Osteocyte (in vitro differentiated cells): ENCODE results near the gene NRROS. TPM values are rescaled to one million over a fixed set of nuclear protein-coding genes. Genes with fewer than 3 reads are reported as not detected.

Source experiments
- DNase-seq: peaks from one replicate; pipeline ENCODE4 v3.0.0; 2021; ENCODE audit warnings: mixed read lengths; ENCODE audit not compliant: unreplicated experiment; ENCODE audit errors: extremely low spot score
- H3K27ac Mint-ChIP-seq: one replicate; pipeline ENCODE4 v1.8.0; 2021; ENCODE audit warnings: mild to moderate bottlenecking, mixed read lengths; ENCODE audit not compliant: unreplicated experiment
- H3K27me3 Mint-ChIP-seq: one replicate; pipeline ENCODE4 v1.8.0; 2021; ENCODE audit warnings: mixed read lengths; ENCODE audit not compliant: unreplicated experiment
- H3K36me3 Mint-ChIP-seq: one replicate; pipeline ENCODE4 v1.8.0; 2021; ENCODE audit warnings: mixed read lengths; ENCODE audit not compliant: unreplicated experiment
- H3K4me1 Mint-ChIP-seq: one replicate; pipeline ENCODE4 v1.8.0; 2021; ENCODE audit warnings: mixed read lengths; ENCODE audit not compliant: unreplicated experiment
- H3K4me3 Mint-ChIP-seq: one replicate; pipeline ENCODE4 v1.8.0; 2021; ENCODE audit warnings: mild to moderate bottlenecking, moderate library complexity, mixed read lengths; ENCODE audit not compliant: unreplicated experiment
- H3K9me3 Mint-ChIP-seq: one replicate; pipeline ENCODE4 v1.8.0; 2021; ENCODE audit warnings: mixed read lengths; ENCODE audit not compliant: unreplicated experiment
- total RNA-seq: library from RNA; stranded (reverse); gene quantifications from 2 replicates; pipeline ENCODE4 v1.2.1, GENCODE V29; 2021
- TF ChIP-seq, protein P1 (sequence below): fragments of 200-600 bp; sonication (generic); IDR thresholded peaks from 2 replicates; pipeline ENCODE4 v1.5.0; 2021; ENCODE audit warnings: antibody characterized with exemption, mild to moderate bottlenecking, moderate library complexity

The NRROS gene
- total RNA-seq, 1 donor from 2014 or later: 0.13 TPM

DNA sequence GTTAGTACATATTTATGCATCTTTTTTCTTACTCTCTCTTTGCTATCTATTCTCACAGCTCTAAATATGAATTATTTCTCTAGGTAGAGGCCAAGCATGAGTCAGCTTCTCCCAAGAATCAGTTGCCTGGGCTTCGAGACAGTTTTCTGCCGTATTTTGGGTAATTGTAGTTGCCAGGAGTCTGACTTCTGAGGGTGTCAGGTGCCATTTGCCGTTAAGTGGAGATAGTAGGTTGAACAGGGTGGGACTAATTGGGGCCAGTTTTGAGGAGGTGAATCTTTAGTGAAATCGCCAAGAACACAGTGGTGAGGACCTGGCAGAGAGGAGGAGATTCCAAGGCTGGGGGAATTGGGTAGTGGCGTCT lies 7.8 kb upstream of the NRROS start:
- peaks cover 6% of the 10 kb centered on the region for H3K27me3 Mint-ChIP-seq
- no peak for DNase-seq

DNA sequence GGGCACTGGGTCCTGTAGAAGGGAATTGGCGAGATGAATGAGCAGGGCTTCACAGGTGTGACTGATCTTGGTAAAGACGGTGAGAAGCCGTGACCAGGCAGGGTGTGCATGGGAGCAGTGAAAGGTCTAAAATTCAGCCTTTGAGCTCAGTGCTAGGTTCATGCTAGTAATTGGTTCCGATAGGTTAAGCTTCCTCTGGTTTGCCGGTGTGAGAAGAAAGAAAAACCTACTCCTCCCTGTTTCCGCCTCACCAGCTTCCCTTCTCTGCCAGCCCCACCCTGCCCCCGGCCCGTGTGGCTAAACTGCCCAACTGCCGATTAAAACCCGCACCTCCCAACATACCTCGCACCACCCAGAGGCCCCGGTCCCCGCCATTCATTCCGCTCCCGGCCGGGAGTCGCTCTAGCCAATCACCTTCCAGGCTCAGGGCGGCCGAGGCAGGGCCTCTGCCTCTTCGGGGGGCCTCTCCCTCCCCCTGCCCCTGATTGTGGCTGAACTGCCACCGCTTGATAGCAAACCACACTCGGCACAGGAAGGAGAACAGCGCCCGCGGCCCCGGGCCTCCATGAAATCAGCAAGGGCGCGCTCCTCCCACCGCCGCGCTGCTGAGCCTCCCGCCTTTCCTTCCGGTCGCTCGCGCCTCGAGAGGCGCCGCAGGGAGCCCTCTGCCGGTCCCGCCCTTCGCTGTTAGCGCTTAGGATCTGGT lies 7.3 kb upstream of the NRROS start:
- Mint-ChIP-seq H3K27me3 (peaks cover 6% of the 10 kb centered on the region), H3K36me3 (peaks cover 3% of the 10 kb centered on the region), H3K9me3 (no peaks in the 10 kb centered on the region), H3K4me3 (peak overlapping the region; percentile 88), H3K27ac (peak overlapping the region; percentile 90), H3K4me1 (peaks cover 15% of the 10 kb centered on the region)
- TF ChIP-seq, protein P1, sequence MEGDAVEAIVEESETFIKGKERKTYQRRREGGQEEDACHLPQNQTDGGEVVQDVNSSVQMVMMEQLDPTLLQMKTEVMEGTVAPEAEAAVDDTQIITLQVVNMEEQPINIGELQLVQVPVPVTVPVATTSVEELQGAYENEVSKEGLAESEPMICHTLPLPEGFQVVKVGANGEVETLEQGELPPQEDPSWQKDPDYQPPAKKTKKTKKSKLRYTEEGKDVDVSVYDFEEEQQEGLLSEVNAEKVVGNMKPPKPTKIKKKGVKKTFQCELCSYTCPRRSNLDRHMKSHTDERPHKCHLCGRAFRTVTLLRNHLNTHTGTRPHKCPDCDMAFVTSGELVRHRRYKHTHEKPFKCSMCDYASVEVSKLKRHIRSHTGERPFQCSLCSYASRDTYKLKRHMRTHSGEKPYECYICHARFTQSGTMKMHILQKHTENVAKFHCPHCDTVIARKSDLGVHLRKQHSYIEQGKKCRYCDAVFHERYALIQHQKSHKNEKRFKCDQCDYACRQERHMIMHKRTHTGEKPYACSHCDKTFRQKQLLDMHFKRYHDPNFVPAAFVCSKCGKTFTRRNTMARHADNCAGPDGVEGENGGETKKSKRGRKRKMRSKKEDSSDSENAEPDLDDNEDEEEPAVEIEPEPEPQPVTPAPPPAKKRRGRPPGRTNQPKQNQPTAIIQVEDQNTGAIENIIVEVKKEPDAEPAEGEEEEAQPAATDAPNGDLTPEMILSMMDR: peak; percentile 25
- peak; percentile 88 for DNase-seq

More for the DNA sequence above, 7.8 kb upstream of the NRROS start:
- TF ChIP-seq, protein P1: no peak
- Mint-ChIP-seq H3K9me3 (no peaks in the 10 kb centered on the region), H3K36me3 (peaks cover 3% of the 10 kb centered on the region), H3K4me1 (peaks cover 15% of the 10 kb centered on the region), H3K27ac (peak overlapping the region; percentile 90), H3K4me3 (peak overlapping the region; percentile 88)

DNA sequence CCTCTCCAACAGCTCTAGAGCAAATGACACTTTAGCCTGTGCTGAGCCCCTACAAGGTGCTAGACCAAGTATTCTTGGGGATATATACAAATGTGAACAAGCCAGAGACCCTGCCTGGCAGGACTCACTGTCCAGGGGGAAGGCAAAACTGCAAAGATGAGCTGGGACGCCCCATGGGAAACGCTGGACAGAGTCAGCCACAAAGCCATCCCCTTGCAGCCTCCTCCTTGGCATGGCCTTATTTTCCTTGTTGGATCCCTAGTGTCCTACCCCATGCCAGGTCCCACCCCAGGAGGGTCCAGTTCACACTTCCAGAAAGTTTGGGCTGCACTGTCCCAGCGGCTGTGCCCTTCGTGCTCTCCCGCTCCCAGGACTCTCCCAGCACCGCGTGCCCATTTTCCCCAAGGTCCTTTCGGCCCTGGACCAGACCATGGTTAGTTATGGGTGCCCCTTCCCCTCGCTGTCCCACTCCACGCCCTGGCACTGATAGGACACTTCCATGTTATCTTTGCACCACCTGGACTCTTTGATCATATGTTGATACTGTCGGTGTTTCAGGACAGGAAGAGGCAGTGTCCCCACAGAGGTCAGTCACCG lies 5.8 kb upstream of the NRROS start:
- DNase-seq: no peak
- no peak overlapping the region for H3K27ac Mint-ChIP-seq
- peaks cover 15% of the 10 kb centered on the region for H3K27me3 Mint-ChIP-seq
- TF ChIP-seq, protein P1: no peak
- H3K36me3 Mint-ChIP-seq: peaks cover 3% of the 10 kb centered on the region
- H3K9me3 Mint-ChIP-seq: no peaks in the 10 kb centered on the region
- peak overlapping the region; percentile 48 for H3K4me3 Mint-ChIP-seq
- H3K4me1 Mint-ChIP-seq: peaks cover 15% of the 10 kb centered on the region

DNA sequence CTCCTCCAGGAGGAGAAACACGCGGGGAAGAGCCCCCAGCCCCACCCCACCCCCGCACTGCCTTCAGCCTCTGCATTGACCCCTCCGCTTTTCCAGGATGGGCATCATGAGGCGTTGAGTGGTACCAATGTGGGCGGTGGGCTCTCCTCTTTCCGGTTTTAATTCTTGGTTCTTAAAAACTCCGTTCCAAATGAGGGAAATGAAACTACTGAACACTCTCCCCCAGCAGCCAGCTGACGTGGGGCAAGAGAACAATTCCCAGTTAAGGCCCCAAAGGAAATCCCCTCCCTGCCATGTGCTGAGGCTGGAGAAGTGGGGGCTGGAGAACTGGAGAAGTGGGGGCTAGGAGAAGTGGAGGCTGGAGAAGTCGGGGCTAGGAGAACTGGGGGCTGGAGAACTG lies 5.3 kb upstream of the NRROS start:
- DNase-seq: no peak
- Mint-ChIP-seq H3K27me3 (peaks cover 19% of the 10 kb centered on the region), H3K9me3 (no peaks in the 10 kb centered on the region), H3K4me1 (peaks cover 17% of the 10 kb centered on the region), H3K27ac (no peak overlapping the region), H3K4me3 (no peak overlapping the region), H3K36me3 (peaks cover 3% of the 10 kb centered on the region)
- TF ChIP-seq, protein P1: no peak

DNA sequence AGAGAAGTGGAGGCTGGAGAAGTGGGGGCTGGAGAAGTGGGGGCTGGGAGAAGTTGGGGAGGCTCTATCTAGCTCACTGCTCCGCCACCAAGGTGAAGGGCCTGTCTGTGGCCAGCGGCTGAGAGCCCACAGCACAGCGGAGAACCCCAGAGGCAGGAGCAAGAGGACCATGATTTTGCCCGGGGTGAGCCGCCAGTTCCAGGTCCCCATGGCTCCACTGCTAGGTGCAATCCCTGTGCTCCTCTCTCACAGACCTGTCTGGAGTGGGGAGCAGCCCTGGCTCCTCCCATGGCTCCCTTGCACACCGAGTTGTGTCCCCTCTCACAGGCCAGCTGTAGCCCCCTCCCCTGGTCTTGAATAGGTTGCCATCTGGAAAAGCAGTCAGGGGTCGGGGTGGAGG lies 4.7 kb upstream of the NRROS start:
- no peak overlapping the region for H3K4me3 Mint-ChIP-seq
- H3K27me3 Mint-ChIP-seq: peaks cover 20% of the 10 kb centered on the region
- peaks cover 18% of the 10 kb centered on the region for H3K4me1 Mint-ChIP-seq
- H3K27ac Mint-ChIP-seq: no peak overlapping the region
- DNase-seq: no peak
- TF ChIP-seq, protein P1: no peak
- H3K36me3 Mint-ChIP-seq: peaks cover 3% of the 10 kb centered on the region
- H3K9me3 Mint-ChIP-seq: no peaks in the 10 kb centered on the region
